HEK293 (cell line): ENCODE measurements around the gene DDIT4.

Source experiments
- CTCF ChIA-PET: fragments of 350-600 bp; formaldehyde crosslinking; extraction: SDS; loops from one replicate; lab custom pipeline; 2021; ENCODE audit warnings: antibody characterized with exemption; lab: Yijun Ruan, JAX
- POLR2A ChIA-PET: fragments of 300-600 bp; formaldehyde crosslinking; extraction: SDS; loops from one replicate; lab custom pipeline; 2020; ENCODE audit warnings: antibody characterized with exemption, inconsistent platforms; lab: Yijun Ruan, JAX
- H3K27ac ChIP-seq: fragments of 200-500 bp; sonication (Bioruptor generic); 2 replicates; pipeline ENCODE4 v1.5.1; 2014; ENCODE audit warnings: low read depth, low read length, control low read depth, inconsistent platforms; ENCODE audit errors: extremely low read depth
- H3K36me3 ChIP-seq, 2 experiments: fragments of 200-500 bp in 1 of 2; sonication (Bioruptor generic) in 1 of 2; 1 replicate in 1 of 2; 2 replicates in 1 of 2; pipeline ENCODE4 v1.5.1; 2014 to 2017; ENCODE audit warnings: inconsistent platforms in 2 of 2, low read length in 2 of 2; ENCODE audit not compliant: control insufficient read depth in 2 of 2, insufficient read depth in 1 of 2
- H3K4me1 ChIP-seq: fragments of 200-500 bp; sonication (Bioruptor generic); 2 replicates; pipeline ENCODE4 v1.5.1; 2014; ENCODE audit warnings: mild to moderate bottlenecking, low read length, inconsistent platforms; ENCODE audit not compliant: control insufficient read depth, insufficient read depth
- H3K4me3 ChIP-seq: 2 replicates; pipeline ENCODE4 v1.5.1; 2011; ENCODE audit warnings: low read depth, mild to moderate bottlenecking, control low read depth, low read length, moderate library complexity
- H3K9me3 ChIP-seq: fragments of 200-500 bp; sonication (Bioruptor generic); 2 replicates; pipeline ENCODE4 v1.5.1; 2014; ENCODE audit warnings: low read depth, low read length, inconsistent platforms; ENCODE audit not compliant: control insufficient read depth, insufficient read depth
- OVOL3 ChIP-seq: fragments of 450-650 bp; formaldehyde crosslinking; IDR thresholded peaks from 2 replicates; pipeline ENCODE4 v1.5.1; 2016; ENCODE audit warnings: missing biosample characterization, missing genetic modification characterization
- PATZ1 ChIP-seq: fragments of 450-650 bp; formaldehyde crosslinking; IDR thresholded peaks from 2 replicates; pipeline ENCODE4 v1.5.1; 2016; ENCODE audit warnings: missing biosample characterization, missing genetic modification characterization
- SP2 ChIP-seq: fragments of 450-650 bp; formaldehyde crosslinking; IDR thresholded peaks from 2 replicates; pipeline ENCODE4 v1.5.1; 2016; ENCODE audit warnings: missing biosample characterization, missing genetic modification characterization
- ZBTB17 ChIP-seq: fragments of 450-650 bp; formaldehyde crosslinking; IDR thresholded peaks from 2 replicates; pipeline ENCODE4 v1.5.1; 2016; ENCODE audit warnings: missing biosample characterization, missing genetic modification characterization
- ZFHX2 ChIP-seq: fragments of 450-650 bp; formaldehyde crosslinking; conservative IDR thresholded peaks from 2 replicates; pipeline ENCODE4 v1.5.1; 2016; ENCODE audit warnings: missing biosample characterization, missing genetic modification characterization
- ZNF148 ChIP-seq: fragments of 450-650 bp; formaldehyde crosslinking; IDR thresholded peaks from 2 replicates; pipeline ENCODE4 v1.5.0; 2017; ENCODE audit warnings: missing biosample characterization, missing genetic modification characterization, borderline replicate concordance
- ZNF16 ChIP-seq: fragments of 450-650 bp; formaldehyde crosslinking; IDR thresholded peaks from 2 replicates; pipeline ENCODE4 v1.5.1; 2016; ENCODE audit warnings: low read depth, missing biosample characterization, missing genetic modification characterization
- ZNF2 ChIP-seq: fragments of 450-650 bp; formaldehyde crosslinking; IDR thresholded peaks from 2 replicates; pipeline ENCODE4 v1.5.1; 2016; ENCODE audit warnings: missing biosample characterization, missing genetic modification characterization
- ZNF248 ChIP-seq: fragments of 450-650 bp; formaldehyde crosslinking; IDR thresholded peaks from 2 replicates; pipeline ENCODE4 v1.5.1; 2017; ENCODE audit warnings: missing biosample characterization, missing genetic modification characterization
- ZNF423 ChIP-seq: fragments of 450-650 bp; formaldehyde crosslinking; IDR thresholded peaks from 2 replicates; pipeline ENCODE4 v1.5.1; 2016; ENCODE audit warnings: missing biosample characterization, missing genetic modification characterization
- ZNF473 ChIP-seq: fragments of 450-650 bp; formaldehyde crosslinking; IDR thresholded peaks from 2 replicates; pipeline ENCODE4 v1.5.1; 2017; ENCODE audit warnings: missing biosample characterization, missing genetic modification characterization
- ZNF560 ChIP-seq: fragments of 450-650 bp; formaldehyde crosslinking; IDR thresholded peaks from 2 replicates; pipeline ENCODE4 v1.5.1; 2017; ENCODE audit warnings: missing biosample characterization, missing genetic modification characterization, borderline replicate concordance
- ZNF658 ChIP-seq: fragments of 450-650 bp; formaldehyde crosslinking; IDR thresholded peaks from 2 replicates; pipeline ENCODE4; 2016; ENCODE audit warnings: missing biosample characterization, missing genetic modification characterization
- ZNF701 ChIP-seq: fragments of 450-650 bp; formaldehyde crosslinking; IDR thresholded peaks from 2 replicates; pipeline ENCODE4 v1.5.1; 2016; ENCODE audit warnings: missing biosample characterization, missing genetic modification characterization
- ZNF792 ChIP-seq: fragments of 450-650 bp; formaldehyde crosslinking; IDR thresholded peaks from 2 replicates; pipeline ENCODE4 v1.5.1; 2016; ENCODE audit warnings: missing biosample characterization, missing genetic modification characterization
- TF ChIP-seq, protein P1 (sequence below): fragments of 450-650 bp; formaldehyde crosslinking; IDR thresholded peaks from 2 replicates; pipeline ENCODE4 v1.5.1; 2016; ENCODE audit warnings: missing biosample characterization, missing genetic modification characterization

Gene DDIT4

GRCh38 chr10:72309290-72310240 lies 35.8 kb downstream of the DDIT4 start (continued):
- no peak for TF ChIP-seq ZNF148
- TF ChIP-seq, protein P1, sequence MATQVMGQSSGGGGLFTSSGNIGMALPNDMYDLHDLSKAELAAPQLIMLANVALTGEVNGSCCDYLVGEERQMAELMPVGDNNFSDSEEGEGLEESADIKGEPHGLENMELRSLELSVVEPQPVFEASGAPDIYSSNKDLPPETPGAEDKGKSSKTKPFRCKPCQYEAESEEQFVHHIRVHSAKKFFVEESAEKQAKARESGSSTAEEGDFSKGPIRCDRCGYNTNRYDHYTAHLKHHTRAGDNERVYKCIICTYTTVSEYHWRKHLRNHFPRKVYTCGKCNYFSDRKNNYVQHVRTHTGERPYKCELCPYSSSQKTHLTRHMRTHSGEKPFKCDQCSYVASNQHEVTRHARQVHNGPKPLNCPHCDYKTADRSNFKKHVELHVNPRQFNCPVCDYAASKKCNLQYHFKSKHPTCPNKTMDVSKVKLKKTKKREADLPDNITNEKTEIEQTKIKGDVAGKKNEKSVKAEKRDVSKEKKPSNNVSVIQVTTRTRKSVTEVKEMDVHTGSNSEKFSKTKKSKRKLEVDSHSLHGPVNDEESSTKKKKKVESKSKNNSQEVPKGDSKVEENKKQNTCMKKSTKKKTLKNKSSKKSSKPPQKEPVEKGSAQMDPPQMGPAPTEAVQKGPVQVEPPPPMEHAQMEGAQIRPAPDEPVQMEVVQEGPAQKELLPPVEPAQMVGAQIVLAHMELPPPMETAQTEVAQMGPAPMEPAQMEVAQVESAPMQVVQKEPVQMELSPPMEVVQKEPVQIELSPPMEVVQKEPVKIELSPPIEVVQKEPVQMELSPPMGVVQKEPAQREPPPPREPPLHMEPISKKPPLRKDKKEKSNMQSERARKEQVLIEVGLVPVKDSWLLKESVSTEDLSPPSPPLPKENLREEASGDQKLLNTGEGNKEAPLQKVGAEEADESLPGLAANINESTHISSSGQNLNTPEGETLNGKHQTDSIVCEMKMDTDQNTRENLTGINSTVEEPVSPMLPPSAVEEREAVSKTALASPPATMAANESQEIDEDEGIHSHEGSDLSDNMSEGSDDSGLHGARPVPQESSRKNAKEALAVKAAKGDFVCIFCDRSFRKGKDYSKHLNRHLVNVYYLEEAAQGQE = no peak
- TF ChIP-seq ZNF248 (tag by site-specific recombination) = no peak
- TF ChIP-seq ZNF658 (tag by site-specific recombination) = no peak
- no peak for TF ChIP-seq ZNF473 (tag by site-specific recombination)
- no peak for TF ChIP-seq ZNF701
- TF ChIP-seq ZNF792 = no peak
- TF ChIP-seq OVOL3 (tag by site-specific recombination) = no peak
- no peak for TF ChIP-seq ZNF16 (tag by site-specific recombination)
- TF ChIP-seq PATZ1 (tag by site-specific recombination) = 0 out of 2 replicates have a peak, but pooled peaks have one; percentile 44
- no peak for TF ChIP-seq ZNF423
- peak; percentile 96 for TF ChIP-seq ZFHX2 (tag by site-specific recombination)

- Histone ChIP-seq H3K4me3 (no peak overlapping the region), H3K27ac (no peak overlapping the region), H3K9me3 (no peaks in the 10 kb centered on the region), H3K36me3 (no peaks in the 10 kb centered on the region), H3K4me1 (no peaks in the 10 kb centered on the region)
- ChIA-PET CTCF (no interaction called here), POLR2A (no interaction called here)
- TF ChIP-seq SP2 (tag by site-specific recombination) = no peak
- TF ChIP-seq ZBTB17 (tag by site-specific recombination) = 0 out of 2 replicates have a peak, but pooled peaks have one; percentile 24
- no peak for TF ChIP-seq ZNF2
- TF ChIP-seq ZNF560 (tag by site-specific recombination) = no peak
Measured at GRCh38 chr10:72310241-72310633, 36.5 kb downstream of the DDIT4 start.
